Activated naive CD4-positive, alpha-beta T cell treated with anti-CD3 and anti-CD28 coated beads for 36 hours (primary cell): ENCODE data around the gene DYNC1H1. TPM values are rescaled to one million over a fixed set of nuclear protein-coding genes. Genes with fewer than 3 reads are reported as not detected.
"Not testable (repeated sequence)": the region's sequence is repeated elsewhere in the genome, so short reads cannot be mapped to it uniquely, and the experiment has no call there.

Experiments
- CTCF ChIA-PET: fragments of 350-600 bp; sonication (Branson Sonifier 250); formaldehyde crosslinking; loops from one replicate; lab custom pipeline; 2021; ENCODE audit warnings: antibody characterized with exemption; lab: Charles Lee
- DNase-seq: peaks from one replicate; pipeline ENCODE4 v3.0.0-alpha.2; 2020
- H3K27ac Mint-ChIP-seq: one replicate; pipeline ENCODE4 v1.8.0; 2021; ENCODE audit warnings: mild to moderate bottlenecking, mixed read lengths
- H3K27me3 Mint-ChIP-seq: one replicate; pipeline ENCODE4 v1.8.0; 2021; ENCODE audit warnings: low read depth, mixed read lengths
- H3K36me3 Mint-ChIP-seq: one replicate; pipeline ENCODE4 v1.8.0; 2021; ENCODE audit warnings: low read depth, mixed read lengths
- H3K4me1 Mint-ChIP-seq: one replicate; pipeline ENCODE4 v1.8.0; 2021; ENCODE audit warnings: low read depth, mixed read lengths
- H3K4me3 Mint-ChIP-seq: one replicate; pipeline ENCODE4 v1.8.0; 2021; ENCODE audit warnings: mild to moderate bottlenecking, moderate library complexity, mixed read lengths
- H3K9me3 Mint-ChIP-seq: one replicate; pipeline ENCODE4 v1.8.0; 2021; ENCODE audit warnings: mixed read lengths
- intact Hi-C: fragments of 100-400 bp; cut with micrococcal nuclease; formaldehyde crosslinking; loops from one replicate; pipeline ENCODE4 v1.15.1; 2023
- total RNA-seq, 2 experiments: library from RNA; stranded (reverse); gene quantifications; one replicate each; pipeline ENCODE4 v1.2.3, GENCODE V29; 2021

Gene DYNC1H1
- total RNA-seq, 2 experiments from 2014 or later = 207 to 208 TPM

DNA sequence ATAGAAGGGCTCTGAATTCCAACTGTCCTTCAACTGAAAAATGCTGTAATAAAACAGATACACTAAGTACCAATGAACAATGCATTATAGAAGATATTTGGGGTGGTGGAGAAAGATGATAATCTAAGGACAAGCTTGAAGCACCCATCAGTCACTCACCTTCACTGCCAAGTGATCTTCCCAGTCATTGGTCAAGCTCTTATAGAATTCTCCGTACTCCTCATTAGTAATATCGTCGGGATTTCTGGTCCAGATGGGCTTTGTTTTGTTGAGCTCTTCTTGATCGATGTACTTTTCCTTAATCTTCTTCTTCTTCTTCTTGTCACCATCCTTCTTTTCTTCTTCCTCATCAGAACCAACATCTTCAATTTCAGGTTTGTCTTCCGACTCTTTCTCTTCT is 120.1 kb downstream of the DYNC1H1 start:
- CTCF ChIA-PET = interaction anchor here (0.7 to 1.3 kb wide), 2 partner anchors 12 to 208 kb away, joined by 3 to 8 read pairs; no protein-coding TSS in a partner anchor
- DNase-seq, H3K9me3 Mint-ChIP-seq, intact Hi-C loops, H3K27me3 Mint-ChIP-seq: not testable (repeated sequence)
- Mint-ChIP-seq H3K4me3 (peak overlapping the region; percentile 97), H3K4me1 (peaks cover 65% of the 10 kb centered on the region), H3K27ac (peak overlapping the region; percentile 95), H3K36me3 (peaks cover 69% of the 10 kb centered on the region)

DNA sequence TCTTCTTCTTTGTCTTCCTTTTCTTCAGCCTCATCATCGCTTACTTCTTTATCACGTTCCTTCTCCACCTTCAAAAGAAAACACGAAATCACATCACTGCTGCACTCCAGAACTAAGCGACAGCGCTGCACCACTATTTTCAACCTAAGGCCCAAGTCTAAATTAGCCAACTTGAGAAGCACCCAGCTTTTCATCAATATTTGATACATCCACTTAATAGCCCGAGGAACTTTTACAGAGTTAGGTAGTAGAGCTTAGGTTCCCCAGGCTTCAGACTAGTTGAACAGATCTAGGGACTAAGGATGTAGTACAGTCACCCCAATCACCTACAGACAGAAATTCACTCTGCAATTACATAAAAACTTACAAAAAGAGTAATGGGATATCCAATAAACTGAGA is 120.6 kb downstream of the DYNC1H1 start:
- peak overlapping the region; percentile 97 for H3K4me3 Mint-ChIP-seq
- peaks cover 68% of the 10 kb centered on the region for H3K4me1 Mint-ChIP-seq
- intact Hi-C loops = loop anchor here (5.0 kb wide), 2 partner anchors 97 to 1247 kb away; partner anchors contain the start of gene EIF5
- no peaks in the 10 kb centered on the region for H3K27me3 Mint-ChIP-seq
- no peaks in the 10 kb centered on the region for H3K9me3 Mint-ChIP-seq
- CTCF ChIA-PET = interaction anchor here (1.3 to 1.8 kb wide), 2 partner anchors 12 to 229 kb away, joined by 4 to 8 read pairs; no protein-coding TSS in a partner anchor
- DNase-seq = no peak
- peaks cover 65% of the 10 kb centered on the region for H3K36me3 Mint-ChIP-seq
- H3K27ac Mint-ChIP-seq = peak overlapping the region; percentile 95

DNA sequence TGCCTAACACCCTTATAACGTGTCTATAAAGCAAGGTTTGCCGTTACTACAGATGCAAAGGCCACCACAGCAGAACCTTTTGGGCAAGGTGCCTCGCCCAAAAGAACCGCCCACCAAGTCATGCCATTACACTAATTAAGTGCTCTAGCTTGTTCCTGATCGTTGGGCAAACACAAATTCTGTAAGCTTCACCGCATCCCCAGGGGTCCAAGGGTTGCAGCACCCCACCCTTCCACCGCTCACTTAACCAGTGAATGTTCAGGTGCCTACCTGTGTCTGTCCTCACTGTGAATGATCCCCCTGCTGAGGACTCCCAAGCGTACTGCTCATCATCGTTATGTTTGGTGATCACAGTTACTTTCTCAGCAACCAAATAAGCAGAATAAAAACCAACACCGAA is 121.1 kb downstream of the DYNC1H1 start:
- H3K9me3 Mint-ChIP-seq = no peaks in the 10 kb centered on the region
- H3K27me3 Mint-ChIP-seq = no peaks in the 10 kb centered on the region
- no peak for DNase-seq
- CTCF ChIA-PET = interaction anchor here (1.8 kb wide), 1 partner anchor 228 kb away, joined by 4 read pairs; no protein-coding TSS in a partner anchor
- H3K4me3 Mint-ChIP-seq = peak overlapping the region; percentile 97
- intact Hi-C loops = loop anchor here (5.0 kb wide), 2 partner anchors 97 to 1247 kb away; partner anchors contain the start of gene EIF5
- H3K27ac Mint-ChIP-seq = peak overlapping the region; percentile 95
- peaks cover 64% of the 10 kb centered on the region for H3K4me1 Mint-ChIP-seq
- peaks cover 60% of the 10 kb centered on the region for H3K36me3 Mint-ChIP-seq

DNA sequence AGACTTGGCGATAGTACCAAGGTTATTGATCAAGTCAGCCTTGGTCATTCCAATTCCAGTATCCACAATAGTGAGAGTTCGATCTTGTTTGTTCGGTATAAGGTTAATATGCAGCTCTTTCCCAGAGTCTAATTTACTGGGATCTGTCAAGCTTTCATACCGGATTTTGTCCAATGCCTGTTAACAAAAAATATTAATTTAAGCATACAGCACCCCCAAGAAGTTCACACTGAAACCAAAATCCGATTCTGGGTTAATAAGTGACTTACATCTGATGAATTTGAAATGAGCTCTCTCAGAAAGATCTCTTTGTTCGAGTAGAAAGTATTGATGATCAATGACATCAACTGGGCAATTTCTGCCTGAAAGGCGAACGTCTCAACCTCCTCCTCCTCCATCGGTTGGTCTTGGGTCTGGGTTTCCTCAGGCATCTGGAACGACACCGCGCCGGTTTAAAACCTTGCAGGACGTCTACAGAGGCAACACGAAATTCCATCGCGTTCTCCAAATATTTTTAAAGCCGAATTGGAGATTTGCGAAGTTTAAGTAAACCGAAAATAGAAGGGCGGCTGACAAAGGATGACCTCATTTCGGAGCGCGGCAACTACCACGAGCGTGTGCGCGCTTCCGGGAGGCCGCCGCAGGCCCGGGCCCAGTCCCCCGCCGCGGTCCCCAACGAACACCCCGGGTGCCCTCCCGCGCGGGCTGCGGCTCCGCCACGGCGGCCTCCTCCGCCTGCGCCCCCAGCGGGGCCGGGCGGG is 121.8 kb downstream of the DYNC1H1 start:
- H3K4me3 Mint-ChIP-seq = peak overlapping the region; percentile 97
- CTCF ChIA-PET = interaction anchor here (0.7 to 1.8 kb wide), 2 partner anchors 10 to 228 kb away, joined by 3 to 4 read pairs; no protein-coding TSS in a partner anchor

DNA sequence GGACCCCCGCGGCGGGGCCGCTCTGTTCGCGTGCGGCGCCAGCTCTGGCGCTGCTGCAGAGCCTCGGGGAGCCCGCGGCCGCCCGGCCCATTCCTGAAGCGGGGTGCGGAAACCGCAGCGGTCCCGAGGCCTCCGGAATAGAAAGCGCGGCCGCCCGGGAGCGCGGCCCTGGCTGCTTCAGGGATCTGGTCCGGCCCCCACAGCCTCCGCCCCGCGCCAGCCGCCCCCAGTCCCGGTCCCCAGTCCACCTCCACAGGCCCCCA is 122.3 kb downstream of the DYNC1H1 start:
- peaks cover 48% of the 10 kb centered on the region for H3K36me3 Mint-ChIP-seq
- CTCF ChIA-PET = interaction anchor here (0.7 to 1.8 kb wide), 2 partner anchors 9 to 227 kb away, joined by 3 to 4 read pairs; no protein-coding TSS in a partner anchor
- peak overlapping the region; percentile 81 for H3K4me3 Mint-ChIP-seq
- no peaks in the 10 kb centered on the region for H3K27me3 Mint-ChIP-seq
- DNase-seq = no peak
- intact Hi-C loops = loop anchor here (2.0 to 5.0 kb wide), 4 partner anchors 96 to 1246 kb away; partner anchors contain the start of gene EIF5
- H3K9me3 Mint-ChIP-seq = no peaks in the 10 kb centered on the region
- peaks cover 54% of the 10 kb centered on the region for H3K4me1 Mint-ChIP-seq
- H3K27ac Mint-ChIP-seq = peak overlapping the region; percentile 92

More for the DNA sequence above, 121.8 kb downstream of the DYNC1H1 start:
- Mint-ChIP-seq H3K9me3 (no peaks in the 10 kb centered on the region), H3K4me1 (peaks cover 59% of the 10 kb centered on the region), H3K36me3 (peaks cover 54% of the 10 kb centered on the region), H3K27me3 (no peaks in the 10 kb centered on the region), H3K27ac (peak overlapping the region; percentile 95)
- intact Hi-C loops = loop anchor here (2.0 to 5.0 kb wide), 4 partner anchors 96 to 1246 kb away; partner anchors contain the start of gene EIF5
- peak; percentile 68 for DNase-seq

DNA sequence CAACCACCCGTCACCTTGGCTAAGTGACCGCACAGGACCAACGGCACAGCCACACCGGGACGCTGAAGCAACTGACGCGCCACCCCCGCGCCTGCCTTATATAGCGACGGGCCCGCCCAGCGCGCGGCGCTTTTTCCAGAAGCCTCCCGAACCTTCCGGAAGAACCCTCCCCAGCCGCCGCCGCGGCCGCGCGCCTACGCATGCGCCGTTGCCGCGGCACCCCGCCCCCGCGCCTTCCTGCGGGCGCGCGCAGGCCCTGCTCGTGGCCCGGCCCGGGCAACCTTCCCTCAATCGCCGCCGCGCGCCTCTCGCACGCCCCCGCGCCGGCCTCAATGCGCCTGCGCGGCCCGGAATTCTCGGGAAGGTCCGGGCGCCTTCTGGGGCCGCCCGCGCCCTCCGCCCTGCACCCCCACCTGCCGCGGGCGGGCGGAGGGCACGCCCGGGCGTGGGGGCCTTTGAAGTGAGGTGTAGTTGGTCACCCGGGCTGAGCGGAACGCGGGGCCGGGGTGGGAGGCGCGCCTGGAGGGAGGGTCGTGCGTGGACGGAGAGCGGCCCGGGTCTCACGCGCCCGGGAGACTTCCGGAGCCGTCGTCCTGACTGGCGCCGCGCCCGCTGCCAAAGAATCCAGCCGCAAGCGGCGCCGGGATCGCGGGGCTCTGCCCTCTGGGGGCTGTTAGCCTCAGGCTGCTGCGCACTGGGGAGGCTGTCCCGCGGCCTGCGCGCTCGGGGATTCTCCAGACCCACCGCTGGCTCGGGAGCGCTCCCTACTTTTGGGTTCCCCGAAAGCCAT is 122.8 kb downstream of the DYNC1H1 start, which contains the start of gene HSP90AA1:
HSP90AA1 (minus strand) TSS at position 73 of the 790 bp plus-strand sequence. CDS start 666 bp downstream, outside the sequence.
- intact Hi-C loops = loop anchor here (1.0 to 5.0 kb wide), 12 partner anchors 53 to 1245 kb away; partner anchors contain the start of genes CINP, DYNC1H1, EIF5 and MOK
- Mint-ChIP-seq H3K27ac (peak within 1 kb of the TSS; percentile 95), H3K9me3 (no peaks in the 10 kb centered on the region), H3K4me1 (peaks cover 49% of the 10 kb centered on the region), H3K36me3 (peaks cover 43% of the 10 kb centered on the region), H3K4me3 (peak within 1 kb of the TSS; percentile 97), H3K27me3 (no peaks in the 10 kb centered on the region)
- CTCF ChIA-PET = interaction anchor here (0.8 to 1.8 kb wide), 3 partner anchors 9 to 228 kb away, joined by 3 to 4 read pairs (median 4); no protein-coding TSS in a partner anchor
- peak; percentile 92 for DNase-seq

DNA sequence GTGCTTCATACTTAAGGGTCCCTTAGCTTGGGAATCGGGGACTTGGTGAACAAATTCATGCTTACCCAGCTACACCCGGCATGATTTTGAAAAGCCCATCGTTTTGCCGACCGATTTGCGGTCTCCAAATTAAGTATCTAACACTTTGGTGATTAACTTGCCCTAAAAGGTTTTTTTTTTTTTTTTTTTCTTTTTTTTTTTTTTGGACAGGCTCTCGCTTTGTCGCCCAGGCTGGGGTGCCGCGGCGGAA is 123.3 kb downstream of the DYNC1H1 start:
- Mint-ChIP-seq H3K27me3 (no peaks in the 10 kb centered on the region), H3K4me3 (peak overlapping the region; percentile 88), H3K27ac (peak overlapping the region; percentile 94), H3K4me1 (peaks cover 43% of the 10 kb centered on the region), H3K36me3 (peaks cover 38% of the 10 kb centered on the region), H3K9me3 (no peaks in the 10 kb centered on the region)
- no peak for DNase-seq
- CTCF ChIA-PET = interaction anchor here (0.8 to 1.2 kb wide), 3 partner anchors 9 to 227 kb away, joined by 3 to 4 read pairs (median 3); no protein-coding TSS in a partner anchor
- intact Hi-C loops = loop anchor here (1.0 to 5.0 kb wide), 12 partner anchors 53 to 1245 kb away; partner anchors contain the start of genes CINP, DYNC1H1, EIF5 and MOK

DNA sequence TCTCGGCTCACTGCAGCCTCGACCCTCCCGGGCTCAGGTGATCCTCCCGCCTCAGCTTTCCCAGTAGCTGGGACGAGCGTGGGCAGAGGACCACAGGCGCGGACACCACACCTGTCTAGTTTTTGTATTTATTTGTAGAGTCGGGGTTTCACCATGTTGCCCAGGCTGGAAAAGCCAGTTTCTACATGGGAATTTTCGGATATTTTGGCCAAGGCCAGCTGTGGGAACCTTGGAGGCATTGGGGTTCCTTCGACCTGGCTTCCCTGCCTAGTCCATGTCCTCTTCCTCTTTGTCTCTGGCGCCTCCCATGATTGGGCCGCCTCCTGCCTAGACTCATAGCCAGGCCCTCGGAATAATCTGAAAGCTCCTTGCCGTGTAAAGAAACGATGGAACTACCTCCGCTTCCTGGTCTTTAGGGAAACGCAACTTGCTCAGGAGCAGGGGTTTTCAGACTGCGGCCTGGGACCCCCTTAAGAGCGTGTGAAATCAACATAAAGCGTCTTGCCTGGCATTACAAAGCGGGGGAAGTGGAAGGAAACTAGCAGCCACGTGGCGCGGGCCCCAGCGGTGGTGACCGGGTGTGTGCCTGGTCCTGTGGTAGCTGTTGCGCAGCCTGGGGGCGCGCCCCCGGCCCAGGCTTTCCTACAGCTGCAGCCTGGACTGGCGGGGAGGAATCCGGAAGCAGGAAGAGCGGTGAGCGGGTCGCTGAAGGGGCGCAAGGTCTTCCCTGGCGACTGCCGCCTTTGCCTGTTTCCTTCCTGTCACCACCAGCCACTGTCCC is 123.8 kb downstream of the DYNC1H1 start:
- no peaks in the 10 kb centered on the region for H3K27me3 Mint-ChIP-seq
- peaks cover 33% of the 10 kb centered on the region for H3K36me3 Mint-ChIP-seq
- H3K4me1 Mint-ChIP-seq = peaks cover 38% of the 10 kb centered on the region
- H3K27ac Mint-ChIP-seq = peak overlapping the region; percentile 94
- intact Hi-C loops = loop anchor here (5.0 kb wide), 2 partner anchors 94 to 1244 kb away; partner anchors contain the start of gene EIF5
- no peaks in the 10 kb centered on the region for H3K9me3 Mint-ChIP-seq
- H3K4me3 Mint-ChIP-seq = peak overlapping the region; percentile 88
- CTCF ChIA-PET = interaction anchor here (0.6 to 1.7 kb wide), 7 partner anchors 8 to 362 kb away, joined by 3 to 4 read pairs (median 4); no protein-coding TSS in a partner anchor
- peak; percentile 68 for DNase-seq

DNA sequence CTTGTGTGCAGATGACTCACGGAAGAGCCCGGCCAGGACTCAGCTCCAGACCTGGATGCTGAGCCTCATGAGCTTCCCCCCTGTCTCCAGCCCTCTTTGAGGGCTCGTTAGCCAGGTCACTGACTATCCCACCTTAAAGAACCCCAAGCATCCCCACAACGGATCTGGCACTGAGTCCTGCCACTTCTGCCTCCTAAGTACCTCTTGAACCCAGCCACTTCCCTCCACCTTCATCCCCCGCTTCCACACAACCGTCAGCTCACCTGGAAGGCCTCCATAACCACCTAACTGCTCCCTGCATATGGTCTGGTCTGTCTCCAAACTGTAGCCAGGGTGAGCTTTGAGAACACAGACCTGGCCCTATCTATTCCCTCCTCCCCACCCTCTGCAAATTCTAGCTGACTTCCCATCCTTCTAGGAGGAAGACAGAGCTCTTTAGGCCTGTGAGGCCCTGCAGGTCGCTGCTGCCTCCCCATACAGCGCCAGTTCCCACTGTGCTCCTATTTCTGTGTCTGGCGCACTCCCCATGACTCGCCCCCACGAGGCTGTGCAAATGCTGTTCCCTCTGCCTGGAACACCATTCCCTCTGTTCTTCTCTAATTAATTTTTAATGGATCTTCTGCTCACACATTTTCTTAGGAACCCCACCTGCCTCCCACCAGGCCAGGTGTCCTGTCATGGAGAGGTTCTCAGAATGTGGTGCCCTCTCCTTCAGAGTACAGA is 125.4 kb downstream of the DYNC1H1 start:
- Mint-ChIP-seq H3K27ac (no peak overlapping the region), H3K4me1 (peaks cover 22% of the 10 kb centered on the region), H3K4me3 (peak overlapping the region; percentile 88), H3K36me3 (peaks cover 17% of the 10 kb centered on the region), H3K9me3 (no peaks in the 10 kb centered on the region), H3K27me3 (no peaks in the 10 kb centered on the region)
- CTCF ChIA-PET = interaction anchor here (0.5 to 1.7 kb wide), 2 partner anchors 9 to 99 kb away, joined by 3 to 4 read pairs; no protein-coding TSS in a partner anchor
- intact Hi-C loops = loop anchor here (5.0 kb wide), 2 partner anchors 93 to 1243 kb away; partner anchors contain the start of gene EIF5
- no peak for DNase-seq

DNA sequence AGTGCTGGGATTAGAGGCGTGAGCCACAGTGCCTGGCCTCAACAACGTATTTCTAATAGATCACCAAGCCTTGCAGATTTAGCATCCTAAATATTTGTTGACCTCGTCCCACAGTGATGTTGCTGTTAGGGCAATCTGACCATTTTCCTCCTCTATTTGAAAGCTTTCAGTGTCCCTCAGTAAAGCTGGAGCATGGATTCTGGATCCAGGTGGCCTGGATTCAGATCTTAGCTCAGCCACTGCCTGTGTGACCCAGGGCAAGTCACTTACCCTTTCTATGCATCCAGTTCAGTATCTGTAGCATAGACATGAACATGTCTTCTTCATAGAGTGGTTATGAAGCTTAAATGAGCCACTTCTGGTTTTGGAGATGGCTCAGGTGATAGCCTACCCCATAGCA is 126.3 kb downstream of the DYNC1H1 start:
- H3K4me3 Mint-ChIP-seq = no peak overlapping the region
- intact Hi-C loops = no loop called here
- no peaks in the 10 kb centered on the region for H3K9me3 Mint-ChIP-seq
- CTCF ChIA-PET = no interaction called here
- H3K4me1 Mint-ChIP-seq = peaks cover 20% of the 10 kb centered on the region
- DNase-seq = no peak
- H3K27ac Mint-ChIP-seq = no peak overlapping the region
- no peaks in the 10 kb centered on the region for H3K27me3 Mint-ChIP-seq
- peaks cover 8% of the 10 kb centered on the region for H3K36me3 Mint-ChIP-seq

DNA sequence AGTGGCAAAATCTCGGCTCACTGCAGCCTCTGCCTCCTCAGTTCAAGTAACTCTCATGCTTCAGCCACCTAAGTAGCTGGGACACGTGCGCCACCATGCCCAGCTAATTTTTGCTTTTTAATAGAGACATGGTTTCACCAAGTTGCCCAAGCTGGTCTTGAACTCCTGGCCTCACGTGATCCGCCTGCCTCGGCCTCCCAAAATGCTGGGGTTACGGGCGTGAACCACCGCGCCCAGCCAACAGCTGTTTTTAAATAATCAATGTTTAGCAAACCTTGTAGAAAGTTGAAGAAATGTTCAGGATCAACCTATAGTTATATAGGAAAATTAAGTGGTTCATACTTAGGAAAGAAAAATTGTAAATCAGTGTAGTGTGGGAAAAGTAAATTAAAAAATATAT is 128.4 kb downstream of the DYNC1H1 start:
- Mint-ChIP-seq H3K27ac (no peak overlapping the region), H3K4me1 (peaks cover 31% of the 10 kb centered on the region), H3K4me3 (no peak overlapping the region), H3K9me3 (no peaks in the 10 kb centered on the region), H3K27me3 (no peaks in the 10 kb centered on the region), H3K36me3 (no peaks in the 10 kb centered on the region)
- no peak for DNase-seq
- CTCF ChIA-PET = interaction anchor here (0.7 kb wide), 1 partner anchor 24 kb away, joined by 4 read pairs; no protein-coding TSS in a partner anchor
- intact Hi-C loops = no loop called here
